Hematopoietic multipotent progenitor cell treated with erythropoietin and hydrocortisone succinate and interleukin-3 and kit ligand, for 15 days (in vitro differentiated cells): Measurements from ENCODE around the gene PLK1.

Source experiments
- DNase-seq: peaks from one replicate; pipeline ENCODE4 v3.0.0-alpha.2; 2015; ENCODE audit warnings: low spot score

The PLK1 gene

DNA sequence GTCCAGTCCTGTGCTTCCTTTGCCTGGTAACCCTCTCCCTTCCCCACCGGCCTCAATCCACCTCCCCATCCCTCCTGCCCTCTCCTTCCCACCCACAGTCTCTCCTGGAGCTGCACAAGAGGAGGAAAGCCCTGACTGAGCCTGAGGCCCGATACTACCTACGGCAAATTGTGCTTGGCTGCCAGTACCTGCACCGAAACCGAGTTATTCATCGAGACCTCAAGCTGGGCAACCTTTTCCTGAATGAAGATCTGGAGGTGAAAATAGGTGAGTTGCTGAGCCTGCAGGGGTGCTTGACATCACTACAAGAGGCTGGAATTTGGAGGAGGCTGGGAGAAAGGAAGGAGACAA, 1.3 kb downstream of the PLK1 start:
- DNase-seq, result no peak

GRCh38 chr16:23682181-23682580, 3.5 kb downstream of the PLK1 start:
- DNase-seq, result no peak

GRCh38 chr16:23683487-23683886, 4.8 kb downstream of the PLK1 start:
- DNase-seq, result no peak

DNA sequence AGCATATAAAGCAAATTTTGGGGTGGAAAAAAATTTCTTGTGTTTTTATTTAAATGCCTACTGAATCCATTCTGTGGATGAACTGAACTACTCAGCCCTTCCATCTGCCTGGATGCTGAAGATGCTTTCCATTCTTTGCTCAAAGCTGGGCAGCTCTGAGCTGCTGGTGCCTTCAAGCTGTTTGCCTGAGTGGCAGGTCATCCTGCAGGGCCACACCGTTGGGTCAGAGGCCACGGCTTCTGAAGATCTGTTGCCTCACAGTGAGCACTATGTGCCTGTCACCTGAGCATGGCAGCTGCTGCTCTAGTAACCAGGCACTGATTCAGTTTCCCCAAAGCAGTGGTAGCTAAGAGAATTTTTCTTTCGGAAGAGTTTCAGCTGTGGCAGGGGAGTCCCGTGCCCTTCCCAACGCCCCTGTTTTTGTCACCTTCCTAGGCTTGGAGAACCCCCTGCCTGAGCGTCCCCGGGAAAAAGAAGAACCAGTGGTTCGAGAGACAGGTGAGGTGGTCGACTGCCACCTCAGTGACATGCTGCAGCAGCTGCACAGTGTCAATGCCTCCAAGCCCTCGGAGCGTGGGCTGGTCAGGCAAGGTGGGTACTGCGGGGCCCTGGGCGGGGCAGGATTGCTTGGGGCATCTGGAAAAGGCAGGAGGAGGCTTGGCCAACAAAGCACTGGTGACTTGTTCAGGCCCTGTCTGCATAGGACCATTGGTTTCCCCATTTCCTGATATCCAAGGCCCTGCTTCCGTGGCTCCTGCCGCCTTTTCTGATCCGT, 8.5 kb downstream of the PLK1 start:
- DNase-seq, result no peak

DNA sequence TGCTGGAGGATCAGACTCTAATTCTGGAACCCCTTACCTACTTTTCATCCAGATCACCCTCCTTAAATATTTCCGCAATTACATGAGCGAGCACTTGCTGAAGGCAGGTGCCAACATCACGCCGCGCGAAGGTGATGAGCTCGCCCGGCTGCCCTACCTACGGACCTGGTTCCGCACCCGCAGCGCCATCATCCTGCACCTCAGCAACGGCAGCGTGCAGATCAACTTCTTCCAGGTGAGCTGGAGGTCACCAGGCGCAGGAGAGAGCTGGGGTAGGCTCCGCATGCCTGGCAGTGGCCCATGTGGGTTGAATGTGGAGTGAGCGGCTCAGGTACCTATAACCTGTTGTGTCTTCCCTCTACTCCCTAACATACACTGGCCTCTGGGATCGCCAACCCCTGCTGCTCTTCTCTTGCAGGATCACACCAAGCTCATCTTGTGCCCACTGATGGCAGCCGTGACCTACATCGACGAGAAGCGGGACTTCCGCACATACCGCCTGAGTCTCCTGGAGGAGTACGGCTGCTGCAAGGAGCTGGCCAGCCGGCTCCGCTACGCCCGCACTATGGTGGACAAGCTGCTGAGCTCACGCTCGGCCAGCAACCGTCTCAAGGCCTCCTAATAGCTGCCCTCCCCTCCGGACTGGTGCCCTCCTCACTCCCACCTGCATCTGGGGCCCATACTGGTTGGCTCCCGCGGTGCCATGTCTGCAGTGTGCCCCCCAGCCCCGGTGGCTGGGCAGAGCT, 10.9 kb downstream of the PLK1 start:
- no peak for DNase-seq

GRCh38 chr16:23690771-23691482, 12.2 kb downstream of the PLK1 start:
- no peak for DNase-seq

- no peak for DNase-seq
These were observed 12.9 kb downstream of the PLK1 start for GRCh38 chr16:23691483-23692189.

- no peak for DNase-seq
These were observed 13.6 kb downstream of the PLK1 start for GRCh38 chr16:23692190-23692837.

- no peak for DNase-seq
These were observed 15.6 kb downstream of the PLK1 start for GRCh38 chr16:23694265-23694643.

DNA sequence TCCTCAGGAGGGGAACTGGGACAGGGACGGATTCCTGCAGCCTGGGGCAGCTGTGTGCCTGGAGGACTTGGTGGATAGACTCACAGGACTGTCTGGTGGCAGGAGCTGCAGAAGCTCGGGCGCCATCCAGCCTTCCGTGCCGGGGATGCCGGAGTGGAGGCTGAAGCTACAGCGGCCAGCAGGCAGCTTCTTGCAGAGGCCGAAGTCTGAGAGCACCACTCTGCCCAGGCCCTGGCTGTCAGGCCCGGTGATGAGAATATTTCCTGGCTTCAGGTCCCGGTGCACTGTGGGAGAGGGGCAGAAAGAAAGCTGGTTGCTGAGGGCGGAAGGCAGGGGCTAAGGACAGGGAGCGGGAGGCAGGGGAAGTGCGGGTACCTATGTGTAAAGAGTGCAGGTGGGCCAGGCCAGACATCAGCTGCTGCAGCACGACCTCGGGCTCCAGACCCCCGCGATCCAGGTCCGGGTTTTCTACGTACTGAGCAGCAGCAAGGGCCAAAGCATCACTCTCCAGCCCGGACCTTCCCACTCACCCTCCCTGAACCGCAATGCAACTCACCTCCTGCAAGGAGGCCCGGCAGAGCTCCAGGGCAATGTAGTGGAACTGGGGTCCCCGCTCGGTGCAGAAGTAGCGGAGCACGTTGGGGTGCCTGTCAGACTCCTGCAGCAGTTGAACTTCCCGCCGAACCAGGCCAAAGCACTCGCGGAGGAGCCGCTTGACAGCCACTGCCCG, 16.1 kb downstream of the PLK1 start:
- DNase-seq, result no peak

GRCh38 chr16:23695756-23696155, 17.1 kb downstream of the PLK1 start:
- DNase-seq, result no peak

- no peak for DNase-seq
These were observed 20.4 kb downstream of the PLK1 start for GRCh38 chr16:23699100-23699499.

DNA sequence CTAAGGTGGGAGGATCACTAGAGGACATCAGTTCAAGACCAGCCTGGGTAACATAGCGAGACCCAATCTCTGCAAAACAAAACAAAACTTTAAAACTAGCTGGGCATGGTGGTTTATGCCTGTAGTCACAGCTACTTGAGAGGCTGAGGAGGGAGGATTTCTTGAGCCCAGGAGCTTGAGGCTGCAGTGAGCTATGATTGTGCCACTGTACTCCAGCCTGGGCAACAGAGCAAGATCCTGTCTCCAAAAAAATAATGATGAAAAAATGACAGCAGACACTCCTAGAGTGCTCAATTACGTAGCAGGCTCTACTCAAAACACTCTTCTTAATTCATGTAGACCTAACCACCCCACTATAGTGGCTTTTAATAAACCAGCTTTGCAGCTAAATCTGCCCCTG, 21.4 kb downstream of the PLK1 start:
- DNase-seq, result no peak

DNA sequence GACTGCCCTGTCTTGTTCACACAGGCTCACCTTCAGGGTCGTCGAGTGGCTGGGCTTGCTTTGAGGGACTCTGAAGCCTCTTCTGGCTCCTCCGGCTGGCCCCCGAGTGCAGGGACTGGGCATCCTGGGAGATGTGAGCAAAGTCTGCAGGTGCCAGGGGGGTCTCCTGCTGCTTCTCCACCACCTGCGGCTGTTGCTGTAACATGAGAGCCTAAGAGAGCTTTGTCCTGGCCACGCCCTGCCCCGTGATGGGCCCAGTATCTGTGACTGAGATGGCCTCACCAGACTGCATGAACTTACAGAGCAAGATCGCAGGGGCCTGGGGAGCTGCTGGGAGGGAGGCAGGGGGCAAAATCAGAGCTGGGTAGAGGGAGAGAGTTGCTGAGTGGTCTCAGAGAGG, 21.8 kb downstream of the PLK1 start:
- DNase-seq, result no peak

DNA sequence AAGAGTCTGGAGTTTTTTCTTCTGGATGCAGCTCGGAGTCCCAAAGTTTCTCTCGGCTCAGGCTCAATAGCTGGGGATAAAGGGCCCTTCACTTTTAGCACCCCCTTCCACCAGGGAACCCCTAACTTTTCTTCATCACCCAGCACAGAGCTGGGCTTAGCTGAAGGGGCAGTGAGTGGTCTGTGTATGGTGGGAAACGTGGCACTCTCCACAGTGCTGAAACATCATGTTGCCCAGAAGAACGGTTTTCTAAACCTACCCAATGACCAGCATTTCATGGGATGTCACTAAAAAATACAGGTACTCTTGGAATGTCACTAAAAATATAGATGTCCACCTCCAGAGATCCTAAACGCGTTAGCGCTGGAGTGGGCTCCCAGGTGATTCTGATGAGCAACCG, 22.4 kb downstream of the PLK1 start:
- DNase-seq, result no peak

DNA sequence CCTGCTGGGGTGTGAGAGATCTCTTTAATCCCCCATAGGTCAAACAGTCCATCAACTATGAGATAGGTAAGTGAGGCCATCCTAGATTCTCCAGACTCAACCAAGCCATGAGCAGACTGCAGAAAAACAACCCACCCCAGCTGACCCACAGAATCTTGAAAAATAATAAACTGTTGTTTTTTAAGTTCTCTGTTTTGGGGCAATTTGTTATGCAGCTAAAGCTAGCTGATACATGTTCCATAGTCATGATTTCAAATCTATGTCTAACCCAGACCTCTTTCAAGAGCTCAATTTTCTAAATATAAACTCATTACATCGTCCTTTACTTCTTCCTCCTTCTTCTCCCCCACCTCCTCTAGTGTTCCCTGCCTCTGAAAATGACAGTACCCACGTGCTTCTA, 24.3 kb downstream of the PLK1 start:
- DNase-seq, result no peak

DNA sequence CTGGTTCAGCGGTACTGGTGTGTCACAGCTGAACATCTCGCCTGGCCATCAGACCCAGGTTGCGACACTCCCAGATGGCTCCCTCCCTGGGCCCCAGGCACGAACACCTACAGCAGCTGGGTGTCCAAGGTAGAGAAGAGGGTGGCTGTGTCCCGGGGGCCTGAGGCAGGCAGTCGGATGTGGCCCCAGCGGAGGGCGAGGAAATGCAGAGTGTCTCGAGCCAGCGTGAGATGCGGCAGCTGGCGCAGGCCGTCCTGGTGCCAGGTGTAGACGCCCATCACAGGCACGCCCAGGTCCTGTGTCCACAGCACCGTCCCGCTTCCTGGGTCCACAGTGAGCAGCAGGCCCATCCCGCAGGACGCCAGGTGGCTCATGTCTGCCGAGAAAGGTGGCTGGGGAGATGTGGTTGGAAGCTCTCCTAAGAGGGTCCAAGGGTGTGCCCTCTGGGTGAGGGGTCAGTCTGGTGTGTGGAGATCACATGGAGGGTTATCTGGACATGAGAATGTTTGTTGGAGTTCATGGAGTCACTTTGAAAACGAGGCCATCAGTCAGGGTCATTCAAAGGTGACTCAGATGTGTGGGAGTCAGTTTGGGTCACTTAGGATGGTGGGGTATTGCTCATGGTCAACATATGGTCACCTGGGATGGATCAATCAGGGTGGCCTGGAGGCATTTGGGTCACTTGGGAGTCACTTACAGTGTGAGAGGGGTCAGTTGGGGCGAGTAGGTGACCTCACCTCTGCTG, 26.3 kb downstream of the PLK1 start:
- no peak for DNase-seq

GRCh38 chr16:23705517-23705902, 26.8 kb downstream of the PLK1 start:
- no peak for DNase-seq

- DNase-seq, result no peak
These were observed 27.8 kb downstream of the PLK1 start for GRCh38 chr16:23706439-23706838.

DNA sequence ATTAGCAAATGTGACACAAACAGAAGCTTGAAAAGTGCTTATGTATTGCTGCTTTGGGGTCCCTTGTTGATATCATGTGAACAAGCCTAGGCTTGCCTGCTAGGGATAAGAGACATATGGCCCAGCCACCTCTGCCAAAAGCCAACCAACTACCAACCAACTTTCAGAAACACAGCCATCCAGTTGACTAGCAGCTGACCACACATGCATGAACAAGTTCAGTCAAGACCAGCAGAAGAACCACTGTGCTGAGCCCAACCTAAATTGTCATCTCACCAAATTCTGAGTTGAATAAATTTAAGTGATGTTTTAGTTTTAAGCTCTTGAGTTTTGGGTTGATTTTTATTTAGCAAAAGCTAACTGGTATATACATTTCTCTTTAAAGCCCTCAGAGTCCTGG, 30.8 kb downstream of the PLK1 start:
- DNase-seq, result no peak

GRCh38 chr16:23710008-23710407, 31.3 kb downstream of the PLK1 start:
- no peak for DNase-seq
